ENCODE results near the gene SPRR2E. TPM values are rescaled to one million over a fixed set of nuclear protein-coding genes. Genes with fewer than 3 reads are reported as not detected.
"Not testable (repeated sequence)": the region's sequence is repeated elsewhere in the genome, so short reads cannot be mapped to it uniquely, and the experiment has no call there.

Gene SPRR2E
- total RNA-seq, result not detected
- total RNA-seq (2013), result not detected
- total RNA-seq, result 0 reads per million in 29 experiments

DNA sequence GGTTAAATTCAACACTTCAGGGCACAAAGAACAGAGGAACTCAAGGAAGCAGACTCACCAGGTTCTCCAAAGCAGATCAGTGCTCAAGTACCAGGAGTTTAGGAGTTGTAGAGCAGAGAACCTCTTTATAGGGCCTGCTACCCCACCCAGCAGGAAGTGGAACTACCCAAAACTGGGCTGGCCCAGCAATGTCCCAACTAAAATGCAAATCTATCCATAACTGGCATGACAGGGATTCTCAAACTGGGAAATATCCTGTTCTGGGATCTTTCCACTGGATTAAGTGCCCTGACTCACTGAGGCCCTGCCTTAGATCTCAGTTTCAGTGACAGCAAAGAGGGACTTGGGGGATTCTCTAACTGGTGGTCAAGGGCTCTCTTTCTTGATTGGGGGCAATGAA, at the start of gene SPRR2E:
Gene SPRR2E (minus strand): TSS at position 101 of the 400 bp plus-strand sequence. CDS start 775 bp downstream, outside the sequence.
- Histone ChIP-seq H3K27ac (ENCODE audit: low read length) (no peak within 1 kb of the TSS), H3K36me3 (ENCODE audit: control insufficient read depth in 2 of 2, extremely low read depth in 1 of 2, insufficient read depth in 1 of 2, low read length in 1 of 2) (no peaks in the 10 kb centered on the region), H3K9me3 (no peaks in the 10 kb centered on the region), H3K4me3 (ENCODE audit: control insufficient read depth in 1 of 2, extremely low read depth in 1 of 2, low read length in 1 of 2) (no peak within 1 kb of the TSS), H3K27me3 (replicated peaks in 1 of 2; ENCODE audit: control insufficient read depth in 2 of 2, extremely low read depth in 1 of 2, insufficient read depth in 2 of 2, low read length in 1 of 2) (peaks cover 0 to 6% of the 10 kb centered on the region in 2 experiments), H3K4me1 (ENCODE audit: control insufficient read depth in 1 of 2, extremely low read depth in 1 of 2, insufficient read depth in 2 of 2, low read length in 2 of 2) (no peaks in the 10 kb centered on the region)
- ChIA-PET CTCF (no interaction called here), POLR2A (no interaction called here)
- H3K4me1 Mint-ChIP-seq, result no peaks in the 10 kb centered on the region
- H3K4me3 Mint-ChIP-seq, result no peak within 1 kb of the TSS
- peaks cover 8 to 20% of the 10 kb centered on the region in 2 donors for H3K27me3 Mint-ChIP-seq
- no peak for DNase-seq
- no peak within 1 kb of the TSS for H3K27ac Mint-ChIP-seq
- ATAC-seq (replicated peaks in 1 of 4), result no peak
- no peaks in the 10 kb centered on the region for H3K9me3 Mint-ChIP-seq
- no peaks in the 10 kb centered on the region for H3K36me3 Mint-ChIP-seq

DNA sequence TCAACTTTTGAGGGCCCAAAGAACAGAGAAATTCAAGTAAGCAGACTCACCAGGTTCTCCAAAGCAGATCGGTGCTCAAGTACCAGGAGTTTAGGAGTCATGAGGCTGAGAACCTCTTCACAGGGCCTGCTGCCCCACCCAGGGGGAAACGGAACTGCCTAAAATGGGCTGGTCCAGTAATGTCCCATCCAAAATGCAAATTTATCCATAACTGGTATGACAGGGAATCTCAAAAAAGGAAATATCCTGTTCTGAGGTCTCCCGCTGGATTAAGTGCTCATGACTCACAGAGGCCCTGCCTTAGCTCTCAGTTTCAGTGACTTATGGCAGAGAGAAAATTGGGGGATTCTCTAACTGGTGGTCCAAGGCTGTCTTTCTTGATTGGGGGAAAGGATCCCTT, 47.1 kb upstream of the SPRR2E start:
- Mint-ChIP-seq H3K27ac (no peak overlapping the region), H3K4me3 (no peak overlapping the region), H3K36me3 (no peaks in the 10 kb centered on the region), H3K4me1 (no peaks in the 10 kb centered on the region), H3K27me3 (peaks cover 41 to 42% of the 10 kb centered on the region in 2 donors), H3K9me3 (no peaks in the 10 kb centered on the region)
- WGBS (ENCODE audit: insufficient coverage), result 81% methylated on average over 3 of the region's 3 CpGs
- CTCF ChIA-PET, result no interaction called here
- ATAC-seq (replicated peaks in 1 of 4) (no peak), DNase-seq (no peak)
- Histone ChIP-seq H3K36me3 (ENCODE audit: control insufficient read depth in 2 of 2, extremely low read depth in 1 of 2, insufficient read depth in 1 of 2, low read length in 1 of 2) (no peaks in the 10 kb centered on the region), H3K27ac (ENCODE audit: low read length) (no peak overlapping the region), H3K4me1 (ENCODE audit: control insufficient read depth in 1 of 2, extremely low read depth in 1 of 2, insufficient read depth in 2 of 2, low read length in 2 of 2) (no peaks in the 10 kb centered on the region), H3K4me3 (ENCODE audit: control insufficient read depth in 1 of 2, extremely low read depth in 1 of 2, low read length in 1 of 2) (no peak overlapping the region), H3K9me3 (no peaks in the 10 kb centered on the region), H3K27me3 (replicated peaks in 1 of 2; ENCODE audit: control insufficient read depth in 2 of 2, extremely low read depth in 1 of 2, insufficient read depth in 2 of 2, low read length in 1 of 2) (peaks cover 2% of the 10 kb centered on the region in 2 experiments)
- POLR2A ChIA-PET, result no interaction called here

DNA sequence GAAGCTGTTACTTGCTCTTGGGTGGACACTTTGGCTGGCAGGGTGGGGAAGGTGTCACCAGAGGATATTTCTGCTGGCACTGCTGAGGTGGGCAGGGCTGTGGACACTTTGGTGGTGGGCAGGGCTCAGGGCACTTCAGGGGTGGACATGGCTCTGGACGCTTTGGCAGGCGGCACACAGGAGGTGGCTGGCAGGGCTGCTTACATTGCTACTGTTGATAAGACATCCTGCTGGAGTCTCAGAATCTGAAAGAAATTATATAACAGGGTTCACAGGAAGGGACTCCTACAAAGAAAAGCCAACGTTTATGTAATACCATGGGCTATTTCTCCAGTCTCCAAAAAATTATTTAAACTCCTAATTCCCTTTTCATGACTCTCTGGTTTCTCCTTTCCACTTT, 46.2 kb upstream of the SPRR2E start:
- 75% methylated on average over 3 of the region's 3 CpGs for WGBS (ENCODE audit: insufficient coverage)
- CTCF ChIA-PET, result no interaction called here

GRCh38 chr1:153133743-153134142, 39.4 kb upstream of the SPRR2E start:
- H3K9me3 Mint-ChIP-seq, result no peaks in the 10 kb centered on the region
- H3K36me3 Mint-ChIP-seq, result no peaks in the 10 kb centered on the region
- no peak overlapping the region for H3K4me3 Mint-ChIP-seq
- ChIA-PET CTCF (no interaction called here), POLR2A (interaction anchor here in 1 of 2 donors (0.6 kb wide), 1 partner anchor 20 kb away, joined by 5 read pairs; no protein-coding TSS in a partner anchor)
- Histone ChIP-seq H3K9me3 (no peaks in the 10 kb centered on the region), H3K4me3 (ENCODE audit: control insufficient read depth in 1 of 2, extremely low read depth in 1 of 2, low read length in 1 of 2) (no peak overlapping the region), H3K27me3 (replicated peaks in 1 of 2; ENCODE audit: control insufficient read depth in 2 of 2, extremely low read depth in 1 of 2, insufficient read depth in 2 of 2, low read length in 1 of 2) (peaks cover 6 to 22% of the 10 kb centered on the region in 2 experiments), H3K36me3 (ENCODE audit: control insufficient read depth in 2 of 2, extremely low read depth in 1 of 2, insufficient read depth in 1 of 2, low read length in 1 of 2) (no peaks in the 10 kb centered on the region), H3K4me1 (ENCODE audit: control insufficient read depth in 1 of 2, extremely low read depth in 1 of 2, insufficient read depth in 2 of 2, low read length in 2 of 2) (no peaks in the 10 kb centered on the region), H3K27ac (ENCODE audit: low read length) (no peak overlapping the region)
- 32% methylated on average over 2 of the region's 2 CpGs for WGBS (ENCODE audit: insufficient coverage)
- H3K4me1 Mint-ChIP-seq, result no peaks in the 10 kb centered on the region
- no peak for ATAC-seq (replicated peaks in 1 of 4)
- no peak for DNase-seq
- no peak overlapping the region for H3K27ac Mint-ChIP-seq
- peaks cover 37 to 65% of the 10 kb centered on the region in 2 donors for H3K27me3 Mint-ChIP-seq

More for the DNA sequence above, 46.2 kb upstream of the SPRR2E start:
- ATAC-seq (replicated peaks in 1 of 4) (no peak), DNase-seq (no peak)
- POLR2A ChIA-PET, result no interaction called here
- Histone ChIP-seq H3K27me3 (replicated peaks in 1 of 2; ENCODE audit: control insufficient read depth in 2 of 2, extremely low read depth in 1 of 2, insufficient read depth in 2 of 2, low read length in 1 of 2) (peaks cover 2% of the 10 kb centered on the region in 2 experiments), H3K4me1 (ENCODE audit: control insufficient read depth in 1 of 2, extremely low read depth in 1 of 2, insufficient read depth in 2 of 2, low read length in 2 of 2) (no peaks in the 10 kb centered on the region), H3K36me3 (ENCODE audit: control insufficient read depth in 2 of 2, extremely low read depth in 1 of 2, insufficient read depth in 1 of 2, low read length in 1 of 2) (no peaks in the 10 kb centered on the region), H3K27ac (ENCODE audit: low read length) (no peak overlapping the region), H3K9me3 (no peaks in the 10 kb centered on the region), H3K4me3 (ENCODE audit: control insufficient read depth in 1 of 2, extremely low read depth in 1 of 2, low read length in 1 of 2) (no peak overlapping the region)
- Mint-ChIP-seq H3K4me1 (no peaks in the 10 kb centered on the region), H3K27ac (no peak overlapping the region), H3K36me3 (no peaks in the 10 kb centered on the region), H3K9me3 (no peaks in the 10 kb centered on the region), H3K27me3 (peaks cover 40 to 41% of the 10 kb centered on the region in 2 donors), H3K4me3 (no peak overlapping the region)

- WGBS (ENCODE audit: insufficient coverage), result 67% methylated on average over 1 of the region's 1 CpG
- H3K36me3 Mint-ChIP-seq, result no peaks in the 10 kb centered on the region
Measured at GRCh38 chr1:153133267-153133666, 38.9 kb upstream of the SPRR2E start.

DNA sequence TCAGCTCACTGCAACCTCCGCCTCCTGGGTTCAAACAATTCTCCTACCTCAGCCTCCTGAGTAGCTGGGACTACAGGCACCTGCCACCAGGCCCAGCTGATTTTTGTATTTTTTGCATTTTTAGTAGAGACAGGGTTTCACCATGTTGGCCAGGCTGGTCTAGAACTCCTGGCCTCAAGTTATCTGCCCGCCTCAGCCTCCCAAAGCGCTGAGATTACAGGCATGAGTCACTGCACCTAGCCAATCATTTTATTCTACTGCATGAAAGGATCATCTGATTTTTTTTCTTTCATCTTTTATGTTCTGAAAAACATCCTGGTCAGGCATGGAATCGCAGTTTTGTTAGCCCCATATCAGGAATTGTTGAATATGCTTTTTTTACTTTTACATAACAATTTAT, 34.4 kb upstream of the SPRR2E start:
- H3K9me3 Mint-ChIP-seq, result peaks cover 15 to 19% (median 15%) of the 10 kb centered on the region in 3 donors
- H3K4me3 ChIP-seq (ENCODE audit: control insufficient read depth in 1 of 2, extremely low read depth in 1 of 2, low read length in 1 of 2); H3K36me3 Mint-ChIP-seq; H3K27ac Mint-ChIP-seq; H3K4me3 Mint-ChIP-seq; H3K27ac ChIP-seq (ENCODE audit: low read length); POLR2A ChIA-PET; H3K4me1 ChIP-seq (ENCODE audit: control insufficient read depth in 1 of 2, extremely low read depth in 1 of 2, insufficient read depth in 2 of 2, low read length in 2 of 2); H3K9me3 ChIP-seq; ATAC-seq (replicated peaks in 1 of 4); H3K36me3 ChIP-seq (ENCODE audit: control insufficient read depth in 2 of 2, extremely low read depth in 1 of 2, insufficient read depth in 1 of 2, low read length in 1 of 2); CTCF ChIA-PET; DNase-seq; H3K4me1 Mint-ChIP-seq: not testable (repeated sequence)
- 93% methylated on average over 2 of the region's 4 CpGs for WGBS (ENCODE audit: insufficient coverage)
- peaks cover 5 to 15% of the 10 kb centered on the region in 2 experiments for H3K27me3 ChIP-seq (replicated peaks in 1 of 2; ENCODE audit: control insufficient read depth in 2 of 2, extremely low read depth in 1 of 2, insufficient read depth in 2 of 2, low read length in 1 of 2)
- peaks cover 24 to 36% of the 10 kb centered on the region in 2 donors for H3K27me3 Mint-ChIP-seq

More at GRCh38 chr1:153133267-153133666, 38.9 kb upstream of the SPRR2E start:
- Histone ChIP-seq H3K27ac (ENCODE audit: low read length) (no peak overlapping the region), H3K4me1 (ENCODE audit: control insufficient read depth in 1 of 2, extremely low read depth in 1 of 2, insufficient read depth in 2 of 2, low read length in 2 of 2) (no peaks in the 10 kb centered on the region), H3K27me3 (replicated peaks in 1 of 2; ENCODE audit: control insufficient read depth in 2 of 2, extremely low read depth in 1 of 2, insufficient read depth in 2 of 2, low read length in 1 of 2) (peaks cover 6 to 22% of the 10 kb centered on the region in 2 experiments), H3K9me3 (no peaks in the 10 kb centered on the region), H3K4me3 (ENCODE audit: control insufficient read depth in 1 of 2, extremely low read depth in 1 of 2, low read length in 1 of 2) (no peak overlapping the region), H3K36me3 (ENCODE audit: control insufficient read depth in 2 of 2, extremely low read depth in 1 of 2, insufficient read depth in 1 of 2, low read length in 1 of 2) (no peaks in the 10 kb centered on the region)
- DNase-seq, result no peak
- POLR2A ChIA-PET, result interaction anchor here in 1 of 2 donors (0.6 kb wide), 1 partner anchor 19 kb away, joined by 5 read pairs; no protein-coding TSS in a partner anchor
- no peak overlapping the region for H3K27ac Mint-ChIP-seq
- CTCF ChIA-PET, result no interaction called here
- no peak overlapping the region for H3K4me3 Mint-ChIP-seq
- H3K9me3 Mint-ChIP-seq, result no peaks in the 10 kb centered on the region
- H3K4me1 Mint-ChIP-seq, result no peaks in the 10 kb centered on the region
- no peak for ATAC-seq (replicated peaks in 1 of 4)
- H3K27me3 Mint-ChIP-seq, result peaks cover 37 to 65% of the 10 kb centered on the region in 2 donors

DNA sequence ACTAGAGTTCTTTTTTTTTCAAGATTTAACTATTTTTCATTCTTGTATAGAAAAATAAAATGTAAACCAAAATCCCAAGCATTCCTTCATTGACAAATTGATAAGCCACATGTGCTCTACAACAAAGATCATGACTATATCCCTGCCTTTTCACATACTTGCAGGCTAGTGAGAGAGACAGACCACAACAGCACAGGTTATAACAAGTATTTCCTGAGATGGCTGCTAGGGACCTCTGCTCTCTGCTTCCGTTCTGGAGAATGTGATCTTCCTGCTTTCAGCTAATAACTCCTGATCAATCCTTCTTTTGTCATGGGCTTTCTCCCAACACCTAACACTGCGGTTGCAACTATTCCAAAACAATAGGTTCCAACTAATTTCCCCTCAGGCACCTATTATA, 33.0 kb upstream of the SPRR2E start:
- Mint-ChIP-seq H3K36me3 (no peaks in the 10 kb centered on the region), H3K4me1 (no peaks in the 10 kb centered on the region), H3K4me3 (no peak overlapping the region), H3K27ac (no peak overlapping the region), H3K27me3 (peaks cover 27% of the 10 kb centered on the region in 2 donors), H3K9me3 (peaks cover 15 to 19% (median 15%) of the 10 kb centered on the region in 3 donors)
- CTCF ChIA-PET, result no interaction called here
- no peak overlapping the region for H3K4me3 ChIP-seq (ENCODE audit: control insufficient read depth in 1 of 2, extremely low read depth in 1 of 2, low read length in 1 of 2)
- POLR2A ChIA-PET, result no interaction called here
- peaks cover 7 to 11% of the 10 kb centered on the region in 2 experiments for H3K27me3 ChIP-seq (replicated peaks in 1 of 2; ENCODE audit: control insufficient read depth in 2 of 2, extremely low read depth in 1 of 2, insufficient read depth in 2 of 2, low read length in 1 of 2)
- DNase-seq, result no peak
- no peaks in the 10 kb centered on the region for H3K36me3 ChIP-seq (ENCODE audit: control insufficient read depth in 2 of 2, extremely low read depth in 1 of 2, insufficient read depth in 1 of 2, low read length in 1 of 2)
- WGBS (ENCODE audit: insufficient coverage), result 40% methylated on average over 1 of the region's 2 CpGs
- no peak overlapping the region for H3K27ac ChIP-seq (ENCODE audit: low read length)
- no peaks in the 10 kb centered on the region for H3K4me1 ChIP-seq (ENCODE audit: control insufficient read depth in 1 of 2, extremely low read depth in 1 of 2, insufficient read depth in 2 of 2, low read length in 2 of 2)
- no peak for ATAC-seq (replicated peaks in 1 of 4)
- no peaks in the 10 kb centered on the region for H3K9me3 ChIP-seq
